ENCODE results near the gene PRDX4.

DNA sequence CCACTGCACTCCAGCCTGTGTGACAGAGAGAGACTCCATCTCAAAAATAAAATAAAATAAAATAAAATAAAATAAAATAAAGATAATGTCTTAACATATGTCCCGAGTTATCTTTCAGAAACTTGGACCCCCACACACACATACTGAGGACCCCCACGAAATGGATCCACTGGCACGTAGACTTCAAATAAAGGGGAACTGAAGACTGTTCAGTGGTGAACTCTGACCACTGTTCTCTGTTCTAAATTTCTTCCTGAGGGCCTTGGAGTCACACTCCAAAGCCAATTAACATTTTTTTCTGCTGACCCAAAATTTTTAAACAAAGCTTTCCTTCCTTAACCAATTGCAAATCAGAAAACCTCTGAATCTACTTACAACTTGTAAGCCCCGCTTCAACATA is 43.5 kb upstream of the PRDX4 start:
- TF ChIP-seq, protein P1, sequence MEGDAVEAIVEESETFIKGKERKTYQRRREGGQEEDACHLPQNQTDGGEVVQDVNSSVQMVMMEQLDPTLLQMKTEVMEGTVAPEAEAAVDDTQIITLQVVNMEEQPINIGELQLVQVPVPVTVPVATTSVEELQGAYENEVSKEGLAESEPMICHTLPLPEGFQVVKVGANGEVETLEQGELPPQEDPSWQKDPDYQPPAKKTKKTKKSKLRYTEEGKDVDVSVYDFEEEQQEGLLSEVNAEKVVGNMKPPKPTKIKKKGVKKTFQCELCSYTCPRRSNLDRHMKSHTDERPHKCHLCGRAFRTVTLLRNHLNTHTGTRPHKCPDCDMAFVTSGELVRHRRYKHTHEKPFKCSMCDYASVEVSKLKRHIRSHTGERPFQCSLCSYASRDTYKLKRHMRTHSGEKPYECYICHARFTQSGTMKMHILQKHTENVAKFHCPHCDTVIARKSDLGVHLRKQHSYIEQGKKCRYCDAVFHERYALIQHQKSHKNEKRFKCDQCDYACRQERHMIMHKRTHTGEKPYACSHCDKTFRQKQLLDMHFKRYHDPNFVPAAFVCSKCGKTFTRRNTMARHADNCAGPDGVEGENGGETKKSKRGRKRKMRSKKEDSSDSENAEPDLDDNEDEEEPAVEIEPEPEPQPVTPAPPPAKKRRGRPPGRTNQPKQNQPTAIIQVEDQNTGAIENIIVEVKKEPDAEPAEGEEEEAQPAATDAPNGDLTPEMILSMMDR (conservative IDR thresholded peaks at IDR 0.05; ENCODE audit: low read length): no peak
- no peak for TF ChIP-seq EZH2phosphoT487 (IDR thresholded peaks at IDR 0.05; ENCODE audit: borderline replicate concordance, low read depth, low read length)
